ENCODE results near the gene KIF27. TPM values are rescaled to one million over a fixed set of nuclear protein-coding genes. Genes with fewer than 3 reads are reported as not detected.
A peak's percentile ranks its signal among the peaks of the same experiment; 100 is the strongest.
"Not testable (repeated sequence)": the region's sequence is repeated elsewhere in the genome, so short reads cannot be mapped to it uniquely, and the experiment has no call there.

Gene KIF27
- total RNA-seq = 1 to 10 TPM; 2.6 to 3.1 TPM

- H3K27me3 Mint-ChIP-seq = no peaks in the 10 kb centered on the region
- H3K27ac Mint-ChIP-seq = peak within 1 kb of the TSS; percentile 88
- no peaks in the 10 kb centered on the region for H3K9me3 Mint-ChIP-seq
- no peaks in the 10 kb centered on the region for H3K4me1 Mint-ChIP-seq
- H3K4me3 Mint-ChIP-seq = peak within 1 kb of the TSS; percentile 81
- peak; percentile 93 for ATAC-seq (replicated peaks)
- H3K36me3 Mint-ChIP-seq (ENCODE audit: low read depth) = no peaks in the 10 kb centered on the region
Measured at GRCh38 chr9:83920927-83921707, at the start of gene KIF27. Gene KIF27, minus strand, starts transcription at chr9:83921432. Its CDS starts 5,841 bp downstream, at chr9:83915591.

- H3K4me1 Mint-ChIP-seq = peaks cover 23% of the 10 kb centered on the region
- H3K27ac Mint-ChIP-seq = no peak overlapping the region
- no peak overlapping the region for H3K4me3 Mint-ChIP-seq
- H3K36me3 Mint-ChIP-seq (ENCODE audit: low read depth) = peaks cover 89% of the 10 kb centered on the region
- H3K9me3 Mint-ChIP-seq = no peaks in the 10 kb centered on the region
- no peak for ATAC-seq (replicated peaks)
- H3K27me3 Mint-ChIP-seq = no peaks in the 10 kb centered on the region
Measured at GRCh38 chr9:83969602-83970001, 48.4 kb upstream of the KIF27 start.

- no peak for ATAC-seq (replicated peaks)
- Mint-ChIP-seq H3K36me3 (ENCODE audit: low read depth) (peaks cover 64% of the 10 kb centered on the region), H3K4me3 (no peak overlapping the region), H3K27me3 (no peaks in the 10 kb centered on the region), H3K27ac (no peak overlapping the region), H3K4me1 (peaks cover 13% of the 10 kb centered on the region), H3K9me3 (no peaks in the 10 kb centered on the region)
Measured at GRCh38 chr9:83967073-83967472, 45.8 kb upstream of the KIF27 start.

GRCh38 chr9:83966209-83966582, 45.0 kb upstream of the KIF27 start:
- Mint-ChIP-seq H3K27me3 (no peaks in the 10 kb centered on the region), H3K27ac (no peak overlapping the region), H3K4me3 (no peak overlapping the region), H3K36me3 (ENCODE audit: low read depth) (peaks cover 55% of the 10 kb centered on the region), H3K4me1 (peaks cover 9% of the 10 kb centered on the region), H3K9me3 (no peaks in the 10 kb centered on the region)
- ATAC-seq (replicated peaks) = peak; percentile 15

GRCh38 chr9:83965350-83966208, 44.3 kb upstream of the KIF27 start:
- ATAC-seq (replicated peaks) = peak; percentile 24
- peaks cover 49% of the 10 kb centered on the region for H3K36me3 Mint-ChIP-seq (ENCODE audit: low read depth)
- H3K4me1 Mint-ChIP-seq = peaks cover 9% of the 10 kb centered on the region
- no peak overlapping the region for H3K27ac Mint-ChIP-seq
- H3K4me3 Mint-ChIP-seq = no peak overlapping the region
- no peaks in the 10 kb centered on the region for H3K9me3 Mint-ChIP-seq
- H3K27me3 Mint-ChIP-seq = no peaks in the 10 kb centered on the region

GRCh38 chr9:83964973-83965349, 43.7 kb upstream of the KIF27 start:
- H3K27me3 Mint-ChIP-seq = no peaks in the 10 kb centered on the region
- H3K4me1 Mint-ChIP-seq = peaks cover 9% of the 10 kb centered on the region
- H3K4me3 Mint-ChIP-seq = no peak overlapping the region
- peaks cover 43% of the 10 kb centered on the region for H3K36me3 Mint-ChIP-seq (ENCODE audit: low read depth)
- H3K27ac Mint-ChIP-seq = no peak overlapping the region
- ATAC-seq (replicated peaks) = peak; percentile 35
- no peaks in the 10 kb centered on the region for H3K9me3 Mint-ChIP-seq

- no peak overlapping the region for H3K27ac Mint-ChIP-seq
- no peak for ATAC-seq (replicated peaks)
- peaks cover 15% of the 10 kb centered on the region for H3K36me3 Mint-ChIP-seq (ENCODE audit: low read depth)
- no peak overlapping the region for H3K4me3 Mint-ChIP-seq
- H3K9me3 Mint-ChIP-seq = no peaks in the 10 kb centered on the region
- peaks cover 6% of the 10 kb centered on the region for H3K4me1 Mint-ChIP-seq
- no peaks in the 10 kb centered on the region for H3K27me3 Mint-ChIP-seq
Measured at GRCh38 chr9:83962165-83962564, 40.9 kb upstream of the KIF27 start.

GRCh38 chr9:83960991-83961390, 39.8 kb upstream of the KIF27 start:
- no peaks in the 10 kb centered on the region for H3K9me3 Mint-ChIP-seq
- no peak overlapping the region for H3K4me3 Mint-ChIP-seq
- ATAC-seq (replicated peaks) = no peak
- H3K27me3 Mint-ChIP-seq = no peaks in the 10 kb centered on the region
- H3K27ac Mint-ChIP-seq = no peak overlapping the region
- peaks cover 9% of the 10 kb centered on the region for H3K36me3 Mint-ChIP-seq (ENCODE audit: low read depth)
- peaks cover 7% of the 10 kb centered on the region for H3K4me1 Mint-ChIP-seq

- H3K36me3 Mint-ChIP-seq (ENCODE audit: low read depth) = peaks cover 22% of the 10 kb centered on the region
- ATAC-seq (replicated peaks) = no peak
- H3K4me3 Mint-ChIP-seq = no peak overlapping the region
- no peaks in the 10 kb centered on the region for H3K9me3 Mint-ChIP-seq
- H3K27me3 Mint-ChIP-seq = no peaks in the 10 kb centered on the region
- peaks cover 6% of the 10 kb centered on the region for H3K4me1 Mint-ChIP-seq
- H3K27ac Mint-ChIP-seq = no peak overlapping the region
Measured at GRCh38 chr9:83959061-83959460, 37.8 kb upstream of the KIF27 start.

- no peaks in the 10 kb centered on the region for H3K27me3 Mint-ChIP-seq
- peak overlapping the region; percentile 99 for H3K4me3 Mint-ChIP-seq
- H3K9me3 Mint-ChIP-seq = no peaks in the 10 kb centered on the region
- H3K4me1 Mint-ChIP-seq = peaks cover 6% of the 10 kb centered on the region
- H3K36me3 Mint-ChIP-seq (ENCODE audit: low read depth) = peaks cover 36% of the 10 kb centered on the region
- H3K27ac Mint-ChIP-seq = peak overlapping the region; percentile 97
- ATAC-seq (replicated peaks) = no peak
Measured at GRCh38 chr9:83957248-83957513, 35.9 kb upstream of the KIF27 start.

- H3K4me3 Mint-ChIP-seq = peak overlapping the region; percentile 99
- no peaks in the 10 kb centered on the region for H3K9me3 Mint-ChIP-seq
- peak overlapping the region; percentile 97 for H3K27ac Mint-ChIP-seq
- ATAC-seq (replicated peaks) = peak; percentile 92
- H3K4me1 Mint-ChIP-seq = peaks cover 6% of the 10 kb centered on the region
- peaks cover 42% of the 10 kb centered on the region for H3K36me3 Mint-ChIP-seq (ENCODE audit: low read depth)
- H3K27me3 Mint-ChIP-seq = no peaks in the 10 kb centered on the region
Measured at GRCh38 chr9:83956436-83957247, 35.4 kb upstream of the KIF27 start.

GRCh38 chr9:83956086-83956435, 34.8 kb upstream of the KIF27 start:
- peak overlapping the region; percentile 99 for H3K4me3 Mint-ChIP-seq
- H3K36me3 Mint-ChIP-seq (ENCODE audit: low read depth) = peaks cover 46% of the 10 kb centered on the region
- peak overlapping the region; percentile 97 for H3K27ac Mint-ChIP-seq
- H3K4me1 Mint-ChIP-seq = peaks cover 6% of the 10 kb centered on the region
- no peaks in the 10 kb centered on the region for H3K27me3 Mint-ChIP-seq
- peak; percentile 68 for ATAC-seq (replicated peaks)
- no peaks in the 10 kb centered on the region for H3K9me3 Mint-ChIP-seq

GRCh38 chr9:83948096-83948495, 26.9 kb upstream of the KIF27 start:
- H3K27me3 Mint-ChIP-seq, H3K4me3 Mint-ChIP-seq: not testable (repeated sequence)

GRCh38 chr9:83940590-83941303, 19.5 kb upstream of the KIF27 start:
- Mint-ChIP-seq H3K27ac (no peak overlapping the region), H3K9me3 (no peaks in the 10 kb centered on the region), H3K36me3 (ENCODE audit: low read depth) (peaks cover 67% of the 10 kb centered on the region), H3K27me3 (no peaks in the 10 kb centered on the region), H3K4me1 (no peaks in the 10 kb centered on the region), H3K4me3 (no peak overlapping the region)
- ATAC-seq (replicated peaks) = no peak

More at GRCh38 chr9:83948096-83948495, 26.9 kb upstream of the KIF27 start:
- H3K9me3 Mint-ChIP-seq; H3K27ac Mint-ChIP-seq; H3K4me1 Mint-ChIP-seq; ATAC-seq (replicated peaks): not testable (repeated sequence)
- peaks cover 67% of the 10 kb centered on the region for H3K36me3 Mint-ChIP-seq (ENCODE audit: low read depth)
